BLaER1 treated with 17β-estradiol and CSF1 and Interleukin-3, amounts not matched to agents 10 nM and 100 nM (cell line): ENCODE results near the gene SORBS1.

Experiments
- H3K27ac ChIP-seq, 11 experiments: shearing (Covaris generic); formaldehyde crosslinking; 2 replicates each; pipeline ENCODE4 v1.8.1; 2022
- H3K27me3 ChIP-seq, 11 experiments: shearing (Covaris generic); formaldehyde crosslinking; 2 replicates each; pipeline ENCODE4 v1.8.1; 2022
- H3K36me3 ChIP-seq, 11 experiments: shearing (Covaris generic); formaldehyde crosslinking; 2 replicates each; pipeline ENCODE4 v1.8.1; 2022
- H3K4me1 ChIP-seq, 10 experiments: shearing (Covaris generic); formaldehyde crosslinking; 2 replicates each; pipeline ENCODE4 v1.8.1; 2022
- H3K4me2 ChIP-seq, 11 experiments: shearing (Covaris generic); formaldehyde crosslinking; 2 replicates each; pipeline ENCODE4 v1.8.1; 2022
- H3K4me3 ChIP-seq, 10 experiments: shearing (Covaris generic); formaldehyde crosslinking; 2 replicates each; pipeline ENCODE4 v1.8.1; 2022
- H3K9ac ChIP-seq, 11 experiments: shearing (Covaris generic); formaldehyde crosslinking; 2 replicates each; pipeline ENCODE4 v1.8.1; 2022
- H3K9me3 ChIP-seq, 11 experiments: shearing (Covaris generic); formaldehyde crosslinking; replicated peaks in 1 of 11; 2 replicates each; pipeline ENCODE4 v1.8.1; 2022
- H4K20me1 ChIP-seq, 11 experiments: shearing (Covaris generic); formaldehyde crosslinking; 2 replicates each; pipeline ENCODE4 v1.8.1; 2022
- Cebpa-rat ChIP-seq, 11 experiments: shearing (Covaris generic); IDR thresholded peaks; 2 replicates each; pipeline ENCODE4 v1.8.1; 2022

Gene SORBS1

DNA sequence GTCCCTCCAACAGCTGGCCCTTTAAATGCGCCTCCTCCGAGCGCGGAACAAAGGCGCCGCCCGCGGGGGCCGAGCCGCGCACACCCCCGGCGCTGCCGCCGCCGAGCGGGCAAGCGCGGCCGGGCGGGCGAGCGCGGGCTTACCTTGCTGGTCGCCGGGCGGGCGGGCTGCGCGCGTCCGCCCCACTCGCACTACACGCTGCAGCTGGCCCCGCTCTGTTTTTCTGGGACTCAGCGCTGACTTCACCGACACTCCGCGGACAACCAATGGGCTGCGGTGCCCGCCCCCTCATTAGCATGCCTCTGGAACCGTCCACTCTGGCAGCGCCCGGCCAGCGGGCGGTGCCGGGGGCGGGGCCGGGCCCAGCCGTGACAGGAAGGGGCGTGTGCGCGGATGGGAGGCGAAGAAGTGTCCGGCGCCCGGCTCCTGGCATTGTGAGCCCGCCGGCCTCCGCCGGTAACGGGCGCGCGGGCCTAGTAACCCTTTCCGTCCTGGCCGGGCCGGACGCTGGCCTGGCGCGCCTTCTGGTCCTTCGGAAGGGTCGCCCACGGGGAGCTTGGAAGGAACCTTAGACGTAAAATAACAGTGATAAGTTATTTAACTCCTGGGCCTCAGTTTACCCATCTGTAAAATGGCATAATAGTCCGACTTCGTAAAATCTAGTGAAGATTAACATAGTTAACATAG, at the start of gene SORBS1:
Gene SORBS1, minus strand, starts transcription at position 195 of the 687 bp plus-strand sequence. CDS start 120,236 bp downstream, outside the sequence.
- H3K4me2 ChIP-seq: peak within 1 kb of the TSS; percentile 89 to 100 (median 99)
- H3K4me1 ChIP-seq: peaks cover 0 to 33% (median 17%) of the 10 kb centered on the region in 10 experiments; a peak in 13 of 20 replicates
- no peak for TF ChIP-seq Cebpa-rat (IDR thresholded peaks at IDR 0.05)
- no peaks in the 10 kb centered on the region for H3K9me3 ChIP-seq
- H3K9ac ChIP-seq: peak within 1 kb of the TSS; percentile 64 to 82 (median 77); a peak in 21 of 22 replicates
- peak within 1 kb of the TSS in 9 of 11 experiments; percentile 28 to 63 (median 43); a peak in 14 of 22 replicates for H3K27ac ChIP-seq
- H3K36me3 ChIP-seq: no peaks in the 10 kb centered on the region
- H4K20me1 ChIP-seq: no peaks in the 10 kb centered on the region; a peak in 1 of 22 replicates
- H3K27me3 ChIP-seq: peaks cover 16 to 27% (median 22%) of the 10 kb centered on the region in 11 experiments
- H3K4me3 ChIP-seq: peak within 1 kb of the TSS; percentile 69 to 87 (median 80)

DNA sequence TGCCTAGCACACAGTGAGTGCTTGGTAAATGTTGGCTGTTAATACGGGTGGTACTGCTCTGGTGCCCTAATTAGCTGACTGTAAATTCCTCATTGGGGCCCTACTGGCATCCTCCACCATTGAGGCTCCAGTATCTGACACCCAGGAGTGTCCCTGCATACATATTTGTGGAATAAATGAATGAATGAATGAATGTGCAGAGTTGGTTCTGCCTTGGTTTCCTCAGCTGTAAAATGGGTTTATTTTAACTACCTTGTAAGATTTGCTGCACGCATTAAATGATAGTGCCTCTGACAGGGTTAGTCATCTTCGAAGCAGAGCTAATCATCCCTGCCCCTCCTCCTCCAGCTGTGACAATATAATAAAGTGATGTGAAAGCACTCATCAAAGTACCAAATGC, 49.6 kb upstream of the SORBS1 start:
- Histone ChIP-seq H4K20me1 (peaks cover 0 to 3% (median 0%) of the 10 kb centered on the region in 11 experiments; a peak in 5 of 22 replicates), H3K4me1 (no peaks in the 10 kb centered on the region), H3K27me3 (no peaks in the 10 kb centered on the region), H3K9ac (no peak overlapping the region), H3K36me3 (peaks cover 95 to 100% (median 100%) of the 10 kb centered on the region in 11 experiments), H3K4me2 (no peak overlapping the region), H3K9me3 (no peaks in the 10 kb centered on the region), H3K27ac (no peak overlapping the region), H3K4me3 (no peak overlapping the region)
- TF ChIP-seq Cebpa-rat (IDR thresholded peaks at IDR 0.05): no peak

DNA sequence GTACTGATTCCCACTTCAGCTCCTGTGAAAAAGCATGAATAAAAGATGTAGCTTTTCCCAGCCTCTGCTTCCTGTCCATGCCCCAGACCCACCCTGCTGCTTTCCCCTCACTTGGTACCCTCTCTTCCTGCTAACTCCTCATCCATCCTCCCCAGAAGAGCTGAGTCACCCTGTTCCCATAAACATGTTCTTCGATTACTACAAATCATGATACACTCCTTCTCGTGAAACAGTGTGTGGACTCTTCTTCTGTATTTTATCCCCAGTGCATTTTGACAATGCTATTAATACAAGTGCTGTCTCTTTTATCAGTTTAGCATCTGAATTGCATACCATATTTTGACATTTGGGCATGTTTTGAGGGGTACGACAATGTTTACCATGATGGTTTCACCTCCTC, 45.8 kb upstream of the SORBS1 start:
- Histone ChIP-seq H3K9ac (no peak overlapping the region), H3K27me3 (no peaks in the 10 kb centered on the region), H3K4me3 (no peak overlapping the region), H3K9me3 (no peaks in the 10 kb centered on the region), H3K4me2 (no peak overlapping the region), H4K20me1 (peaks cover 0 to 5% (median 0%) of the 10 kb centered on the region in 11 experiments; a peak in 5 of 22 replicates), H3K4me1 (peaks cover 0 to 6% (median 0%) of the 10 kb centered on the region in 10 experiments; a peak in 3 of 20 replicates), H3K27ac (no peak overlapping the region), H3K36me3 (peaks cover 64 to 82% (median 75%) of the 10 kb centered on the region in 11 experiments)
- no peak for TF ChIP-seq Cebpa-rat (IDR thresholded peaks at IDR 0.05)

DNA sequence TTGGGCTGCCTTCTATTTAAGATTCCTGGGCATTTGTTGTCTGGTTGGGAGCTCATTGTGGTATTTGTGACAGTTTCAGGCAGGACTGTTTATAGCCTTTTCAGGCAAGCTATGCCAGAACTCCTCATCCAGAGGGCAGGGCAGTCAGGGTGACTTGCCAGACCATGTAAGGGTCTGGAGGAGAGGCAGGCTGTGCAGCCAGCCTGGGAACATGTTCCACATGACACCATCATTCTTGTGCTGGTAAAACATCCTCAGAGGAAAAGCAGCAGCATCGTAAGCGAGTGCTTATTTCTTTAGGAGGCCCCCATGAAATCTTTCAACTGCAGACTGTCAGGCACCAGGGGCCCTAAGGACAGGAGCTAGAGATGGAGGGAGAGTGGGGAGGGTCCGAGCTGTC, 44.0 kb upstream of the SORBS1 start:
- H3K9ac ChIP-seq: no peak overlapping the region
- peaks cover 0 to 6% (median 0%) of the 10 kb centered on the region in 10 experiments; a peak in 3 of 20 replicates for H3K4me1 ChIP-seq
- H3K27me3 ChIP-seq: no peaks in the 10 kb centered on the region
- no peak overlapping the region for H3K4me3 ChIP-seq
- peaks cover 0 to 5% (median 0%) of the 10 kb centered on the region in 11 experiments; a peak in 5 of 22 replicates for H4K20me1 ChIP-seq
- peaks cover 47 to 65% (median 58%) of the 10 kb centered on the region in 11 experiments for H3K36me3 ChIP-seq
- no peak overlapping the region for H3K27ac ChIP-seq
- no peak overlapping the region for H3K4me2 ChIP-seq
- TF ChIP-seq Cebpa-rat (IDR thresholded peaks at IDR 0.05): no peak
- no peaks in the 10 kb centered on the region for H3K9me3 ChIP-seq

DNA sequence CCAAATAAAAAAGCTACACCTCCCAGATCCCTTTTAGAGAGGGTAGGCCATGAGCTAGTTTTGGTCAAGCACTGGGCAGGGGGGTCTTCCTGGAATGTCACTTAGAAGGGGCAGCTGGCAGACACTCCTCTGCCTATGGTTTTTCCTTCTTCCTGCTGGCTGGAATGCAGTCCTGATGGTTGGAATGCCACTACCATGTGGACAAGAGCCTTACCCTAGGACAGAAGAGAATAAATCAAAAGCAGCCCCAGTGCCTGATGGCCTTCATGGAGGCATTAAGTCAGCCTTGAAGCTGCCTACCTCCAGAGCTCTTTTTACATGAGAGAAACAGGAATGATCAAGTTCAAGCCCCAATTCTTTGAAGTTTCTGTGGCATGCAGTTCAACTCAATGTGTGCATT, 43.5 kb upstream of the SORBS1 start:
- H3K9me3 ChIP-seq: no peaks in the 10 kb centered on the region
- no peak for TF ChIP-seq Cebpa-rat (IDR thresholded peaks at IDR 0.05)
- H3K27me3 ChIP-seq: no peaks in the 10 kb centered on the region
- H4K20me1 ChIP-seq: peaks cover 0 to 5% (median 0%) of the 10 kb centered on the region in 11 experiments; a peak in 5 of 22 replicates
- H3K9ac ChIP-seq: no peak overlapping the region
- peaks cover 0 to 6% (median 0%) of the 10 kb centered on the region in 10 experiments; a peak in 3 of 20 replicates for H3K4me1 ChIP-seq
- H3K36me3 ChIP-seq: peaks cover 41 to 59% (median 52%) of the 10 kb centered on the region in 11 experiments
- H3K27ac ChIP-seq: no peak overlapping the region
- H3K4me3 ChIP-seq: no peak overlapping the region
- H3K4me2 ChIP-seq: no peak overlapping the region

DNA sequence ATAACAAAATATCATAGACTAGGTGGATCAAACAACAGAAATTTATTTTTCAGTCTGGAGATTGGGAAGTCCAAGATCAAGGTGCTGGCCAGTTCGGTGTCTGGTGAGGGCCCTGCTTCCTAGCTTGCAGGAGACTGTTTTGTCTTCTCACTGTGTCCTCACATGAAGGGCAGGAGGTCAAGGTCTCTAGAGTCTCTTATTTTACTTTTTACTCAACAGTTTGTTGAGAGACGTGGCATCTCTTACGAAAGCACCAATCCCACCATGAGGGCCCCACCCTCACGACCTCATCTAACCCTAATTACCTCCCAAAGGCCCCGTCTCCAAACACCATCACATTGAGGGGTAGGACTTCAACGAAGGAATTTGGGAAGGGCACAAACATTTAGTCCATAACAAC, 41.2 kb upstream of the SORBS1 start:
- Histone ChIP-seq H3K9ac (no peak overlapping the region), H3K4me3 (no peak overlapping the region), H3K27ac (no peak overlapping the region), H3K27me3 (no peaks in the 10 kb centered on the region), H3K9me3 (no peaks in the 10 kb centered on the region), H3K36me3 (peaks cover 20 to 37% (median 30%) of the 10 kb centered on the region in 11 experiments), H3K4me1 (peaks cover 0 to 6% (median 0%) of the 10 kb centered on the region in 10 experiments; a peak in 3 of 20 replicates), H4K20me1 (peaks cover 0 to 5% (median 0%) of the 10 kb centered on the region in 11 experiments; a peak in 5 of 22 replicates), H3K4me2 (no peak overlapping the region)
- no peak for TF ChIP-seq Cebpa-rat (IDR thresholded peaks at IDR 0.05)

DNA sequence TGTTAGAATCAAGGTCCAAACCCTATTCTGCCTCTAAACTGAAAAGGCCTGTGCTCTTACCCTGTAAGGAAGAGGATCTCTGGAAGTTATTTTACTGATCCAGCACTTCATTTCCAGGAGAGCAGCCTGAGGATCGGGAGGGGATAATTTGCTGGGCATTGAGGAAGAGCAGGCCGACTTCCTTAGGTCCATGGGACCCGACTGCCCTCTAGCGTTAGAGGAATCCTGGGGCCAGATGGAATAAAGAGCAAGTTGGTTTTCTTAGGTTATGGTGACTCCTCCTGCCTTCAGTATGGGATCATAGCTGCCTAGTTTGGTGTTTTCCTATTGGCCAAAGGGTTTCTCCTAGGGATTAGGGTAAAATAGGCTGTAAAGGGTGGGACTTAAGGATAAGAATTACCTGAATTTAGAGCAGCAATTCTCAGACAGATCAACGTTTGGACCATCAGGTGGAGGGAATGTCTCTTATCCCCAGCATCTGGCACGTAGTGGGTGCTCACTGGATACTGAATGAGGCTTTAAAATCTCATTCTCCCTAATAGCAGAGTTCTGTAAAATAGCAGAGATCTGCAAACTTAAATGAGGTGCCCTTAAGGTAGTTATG, 40.0 kb upstream of the SORBS1 start:
- Histone ChIP-seq H3K4me3 (no peak overlapping the region), H3K4me1 (peaks cover 0 to 6% (median 0%) of the 10 kb centered on the region in 10 experiments; a peak in 3 of 20 replicates), H3K9ac (no peak overlapping the region), H3K27ac (no peak overlapping the region), H3K27me3 (no peaks in the 10 kb centered on the region), H4K20me1 (peaks cover 0 to 5% (median 0%) of the 10 kb centered on the region in 11 experiments; a peak in 3 of 22 replicates), H3K36me3 (peaks cover 10 to 25% (median 18%) of the 10 kb centered on the region in 11 experiments), H3K4me2 (no peak overlapping the region), H3K9me3 (peaks cover 0 to 8% (median 7%) of the 10 kb centered on the region in 11 experiments; a peak in 9 of 22 replicates)
- no peak for TF ChIP-seq Cebpa-rat (IDR thresholded peaks at IDR 0.05)

DNA sequence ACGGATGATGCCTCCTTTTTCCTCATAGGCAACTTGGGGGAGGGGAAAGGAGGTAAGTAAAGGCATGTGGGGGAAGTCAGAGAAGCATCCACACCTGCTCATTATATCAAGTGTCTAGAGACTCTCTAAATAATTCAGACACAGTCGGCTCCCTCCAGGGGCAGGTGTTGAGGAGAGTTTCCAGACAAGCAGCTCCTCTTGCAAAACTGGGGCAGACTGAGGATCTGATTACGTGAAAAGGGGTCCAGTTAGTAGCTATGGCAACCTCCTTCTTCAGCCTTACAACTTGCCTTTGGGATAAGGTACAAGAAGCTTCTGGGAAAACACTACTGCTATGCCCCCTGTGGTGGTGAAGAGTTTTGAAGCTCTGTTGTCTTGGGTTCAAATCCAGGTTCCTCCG, 39.0 kb upstream of the SORBS1 start:
- Histone ChIP-seq H3K4me2 (no peak overlapping the region), H4K20me1 (peaks cover 0 to 2% (median 0%) of the 10 kb centered on the region in 11 experiments; a peak in 1 of 22 replicates), H3K9ac (no peak overlapping the region), H3K4me3 (no peak overlapping the region), H3K36me3 (peaks cover 0 to 15% (median 8%) of the 10 kb centered on the region in 11 experiments; a peak in 19 of 22 replicates), H3K9me3 (peaks cover 0 to 17% (median 8%) of the 10 kb centered on the region in 11 experiments; a peak in 10 of 22 replicates), H3K27me3 (no peaks in the 10 kb centered on the region), H3K4me1 (peaks cover 0 to 6% (median 0%) of the 10 kb centered on the region in 10 experiments; a peak in 3 of 20 replicates), H3K27ac (no peak overlapping the region)
- TF ChIP-seq Cebpa-rat (IDR thresholded peaks at IDR 0.05): no peak

DNA sequence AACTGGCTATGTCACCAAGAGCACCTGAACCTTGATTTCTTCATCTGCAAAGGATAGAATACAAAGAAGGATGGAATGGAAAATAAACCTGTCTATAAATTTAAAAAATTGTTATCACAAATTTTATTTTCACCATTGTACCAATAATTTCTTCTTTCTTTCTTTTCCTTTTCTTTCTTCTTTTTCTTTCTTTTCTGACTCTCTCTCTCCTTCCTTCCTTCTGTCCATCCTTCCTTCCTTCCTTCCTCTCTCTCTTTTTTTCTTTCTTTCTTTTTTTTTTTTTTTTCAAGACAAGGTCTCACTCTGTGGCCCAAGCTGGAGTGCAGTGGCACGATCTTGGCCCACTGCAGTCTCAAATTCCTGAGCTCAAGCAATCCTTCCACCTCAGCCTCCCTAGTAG, 36.6 kb upstream of the SORBS1 start:
- no peaks in the 10 kb centered on the region for H3K4me1 ChIP-seq
- H3K9me3 ChIP-seq: peaks cover 0 to 19% (median 8%) of the 10 kb centered on the region in 11 experiments; a peak in 10 of 22 replicates
- H3K27me3 ChIP-seq: no peaks in the 10 kb centered on the region
- no peaks in the 10 kb centered on the region for H4K20me1 ChIP-seq
- no peak for TF ChIP-seq Cebpa-rat (IDR thresholded peaks at IDR 0.05)
- H3K4me2 ChIP-seq: no peak overlapping the region
- H3K4me3 ChIP-seq: no peak overlapping the region
- H3K27ac ChIP-seq: no peak overlapping the region
- no peaks in the 10 kb centered on the region for H3K36me3 ChIP-seq
- H3K9ac ChIP-seq: no peak overlapping the region
